Esophagus muscularis mucosa (tissue), 3 donors: ENCODE measurements around the gene ZBTB38.

Experiments used
- POLR2A ChIP-seq: fragments of 450-650 bp; IDR thresholded peaks from one replicate; pipeline ENCODE4 v1.6.1; 2017; ENCODE audit warnings: antibody characterized with exemption, moderate library complexity, mild to moderate bottlenecking, low read depth
- POLR2AphosphoS5 ChIP-seq, 2 donors: sonication (generic); formaldehyde crosslinking; IDR thresholded peaks; one replicate each; pipeline ENCODE4 v1.6.1; 2017; ENCODE audit warnings: antibody characterized with exemption in 2 of 2
- TF ChIP-seq, protein P1 (sequence below), 3 experiments: fragments of 200-600 bp in 2 of 3; fragments of 450-650 bp in 1 of 3; sonication (generic) in 2 of 3; IDR thresholded peaks; one replicate each; pipeline ENCODE4 v1.5.1; 2017 to 2019; ENCODE audit warnings: antibody characterized with exemption in 3 of 3, mild to moderate bottlenecking in 2 of 3, moderate library complexity in 1 of 3

DNA sequence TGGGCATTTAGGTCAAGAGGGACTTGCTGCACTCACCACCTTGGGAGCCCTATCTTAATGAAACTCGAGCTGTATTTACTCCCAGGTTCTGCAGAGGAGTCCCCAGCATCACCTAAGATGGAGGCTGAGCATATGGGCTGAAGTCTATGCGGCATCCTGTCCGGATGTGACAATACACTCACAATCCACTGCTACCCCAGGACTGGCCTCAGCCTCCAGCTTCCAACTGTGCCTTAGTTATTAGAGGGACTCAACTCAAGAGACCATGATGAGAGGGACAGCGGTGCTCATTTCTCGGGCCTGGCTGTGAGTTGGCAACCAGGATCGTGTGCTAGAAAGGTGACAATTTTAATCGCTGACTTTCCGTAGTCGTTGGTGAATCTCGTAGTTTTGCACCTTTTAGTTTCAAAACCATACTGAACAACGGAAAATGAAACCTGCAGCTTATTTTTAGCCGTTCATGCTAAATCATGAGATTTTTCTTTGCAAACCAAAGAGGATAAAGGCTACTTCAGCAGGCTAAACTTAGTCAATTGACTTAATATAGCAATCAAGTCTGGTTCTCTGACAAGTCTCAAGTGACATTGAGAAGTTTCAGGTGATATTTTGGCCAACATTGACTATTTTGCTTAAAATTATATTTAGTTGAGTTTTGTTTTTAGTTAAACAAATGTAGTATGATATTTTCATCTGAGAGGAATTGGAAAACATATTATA lies 11.1 kb downstream of the ZBTB38 start:
- TF ChIP-seq, protein P1, sequence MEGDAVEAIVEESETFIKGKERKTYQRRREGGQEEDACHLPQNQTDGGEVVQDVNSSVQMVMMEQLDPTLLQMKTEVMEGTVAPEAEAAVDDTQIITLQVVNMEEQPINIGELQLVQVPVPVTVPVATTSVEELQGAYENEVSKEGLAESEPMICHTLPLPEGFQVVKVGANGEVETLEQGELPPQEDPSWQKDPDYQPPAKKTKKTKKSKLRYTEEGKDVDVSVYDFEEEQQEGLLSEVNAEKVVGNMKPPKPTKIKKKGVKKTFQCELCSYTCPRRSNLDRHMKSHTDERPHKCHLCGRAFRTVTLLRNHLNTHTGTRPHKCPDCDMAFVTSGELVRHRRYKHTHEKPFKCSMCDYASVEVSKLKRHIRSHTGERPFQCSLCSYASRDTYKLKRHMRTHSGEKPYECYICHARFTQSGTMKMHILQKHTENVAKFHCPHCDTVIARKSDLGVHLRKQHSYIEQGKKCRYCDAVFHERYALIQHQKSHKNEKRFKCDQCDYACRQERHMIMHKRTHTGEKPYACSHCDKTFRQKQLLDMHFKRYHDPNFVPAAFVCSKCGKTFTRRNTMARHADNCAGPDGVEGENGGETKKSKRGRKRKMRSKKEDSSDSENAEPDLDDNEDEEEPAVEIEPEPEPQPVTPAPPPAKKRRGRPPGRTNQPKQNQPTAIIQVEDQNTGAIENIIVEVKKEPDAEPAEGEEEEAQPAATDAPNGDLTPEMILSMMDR (IDR thresholded peaks at IDR 0.05), result no peak
- no peak for TF ChIP-seq POLR2AphosphoS5 (IDR thresholded peaks at IDR 0.05)
- TF ChIP-seq POLR2A, result no peak
